GM18517 (cell line): ENCODE data around the gene IGLON5.

Experiments
- ATAC-seq: cut with Tn5 transposase; IDR thresholded peaks from one replicate; pipeline ENCODE4 v1.9.1; 2021; ENCODE audit warnings: mild to moderate bottlenecking, moderate library complexity; ENCODE audit not compliant: unreplicated experiment

The IGLON5 gene

DNA sequence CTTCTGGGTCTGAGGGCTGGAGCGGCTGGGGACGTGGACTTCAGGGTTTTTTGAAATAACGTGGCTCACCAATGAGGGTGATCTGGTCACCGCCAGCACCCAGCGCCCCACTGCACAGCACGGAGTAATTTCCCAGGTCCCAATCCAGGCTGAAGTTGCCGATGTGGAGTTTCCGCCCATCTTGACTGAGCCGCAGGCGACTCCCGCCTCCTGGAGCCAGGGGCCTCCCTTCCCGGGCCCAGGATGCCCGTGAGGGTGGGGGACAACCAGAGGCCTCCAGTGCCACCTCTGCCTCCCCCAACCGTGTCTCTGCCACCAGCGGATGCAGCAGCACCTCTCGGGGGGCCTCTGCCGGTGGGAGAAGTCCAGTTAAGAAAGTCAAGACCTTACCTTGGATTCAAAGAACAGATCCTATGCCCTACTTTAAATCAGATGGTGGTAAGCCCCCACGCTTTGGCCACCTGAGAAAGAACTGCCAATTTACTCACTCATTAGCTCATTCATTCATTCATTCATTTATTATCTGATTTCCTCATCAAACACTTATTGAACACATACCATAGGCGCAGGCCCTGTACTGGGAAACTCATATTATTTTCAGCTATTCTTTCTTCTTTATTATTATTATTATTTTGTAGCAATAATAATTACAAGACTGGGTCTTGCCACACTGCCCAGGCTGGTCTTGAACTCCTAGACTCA lies 26.6 kb downstream of the IGLON5 start:
- ATAC-seq = no peak

DNA sequence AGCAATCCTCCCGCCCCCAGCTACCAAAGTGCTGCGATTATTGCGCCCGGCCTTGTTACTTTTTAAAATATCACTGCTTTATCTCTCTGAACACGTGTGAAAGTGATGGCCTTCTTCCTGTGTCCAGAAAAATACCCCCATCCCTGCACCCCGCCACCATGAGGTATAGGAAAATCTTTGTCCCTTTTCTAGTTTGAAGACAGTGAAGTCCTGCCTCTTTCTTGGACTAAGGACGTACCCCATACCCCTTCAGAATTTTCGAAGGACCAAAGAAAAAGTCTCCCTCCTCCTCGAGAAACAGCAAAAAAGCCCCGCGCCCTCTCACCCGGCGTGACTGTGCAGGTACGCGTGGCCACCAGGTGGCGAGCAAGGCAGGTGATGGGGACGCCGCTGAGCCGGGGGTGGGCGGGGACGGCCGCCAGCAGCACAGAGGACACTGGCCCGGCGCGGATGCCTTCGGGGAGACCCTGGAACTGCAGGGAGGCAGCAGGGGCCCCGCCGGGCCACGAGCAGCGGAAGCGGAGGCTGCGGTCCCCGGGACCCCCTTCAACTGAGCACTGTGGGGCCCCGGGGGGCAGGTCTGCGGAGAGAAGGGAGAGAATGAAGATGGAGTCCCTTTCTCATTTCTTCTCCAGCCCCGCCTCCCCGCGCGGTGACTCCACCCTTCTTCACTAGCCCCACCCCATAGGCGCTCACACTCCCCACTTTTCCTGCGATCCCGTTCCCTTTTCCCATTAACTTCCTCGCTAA lies 27.3 kb downstream of the IGLON5 start:
- ATAC-seq = peak; percentile 51

DNA sequence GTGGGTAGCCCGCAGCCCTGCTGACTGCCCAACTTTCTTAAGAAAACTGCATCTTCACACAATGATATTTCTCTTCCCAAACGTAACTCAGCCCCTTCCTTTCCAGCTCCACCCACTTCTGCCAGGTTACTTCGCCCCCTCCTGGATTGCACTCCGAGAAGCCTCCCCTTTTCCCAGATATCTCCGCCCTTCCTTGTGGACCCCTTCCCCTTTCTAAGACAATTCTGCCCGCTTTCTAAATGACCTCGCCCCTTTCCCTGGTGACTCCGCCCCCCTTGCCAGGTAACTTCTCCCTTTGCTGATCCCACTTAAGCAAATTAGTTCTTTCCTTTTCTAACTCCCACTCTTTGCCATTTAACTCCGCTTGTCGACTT lies 27.9 kb downstream of the IGLON5 start:
- ATAC-seq = peak; percentile 12

DNA sequence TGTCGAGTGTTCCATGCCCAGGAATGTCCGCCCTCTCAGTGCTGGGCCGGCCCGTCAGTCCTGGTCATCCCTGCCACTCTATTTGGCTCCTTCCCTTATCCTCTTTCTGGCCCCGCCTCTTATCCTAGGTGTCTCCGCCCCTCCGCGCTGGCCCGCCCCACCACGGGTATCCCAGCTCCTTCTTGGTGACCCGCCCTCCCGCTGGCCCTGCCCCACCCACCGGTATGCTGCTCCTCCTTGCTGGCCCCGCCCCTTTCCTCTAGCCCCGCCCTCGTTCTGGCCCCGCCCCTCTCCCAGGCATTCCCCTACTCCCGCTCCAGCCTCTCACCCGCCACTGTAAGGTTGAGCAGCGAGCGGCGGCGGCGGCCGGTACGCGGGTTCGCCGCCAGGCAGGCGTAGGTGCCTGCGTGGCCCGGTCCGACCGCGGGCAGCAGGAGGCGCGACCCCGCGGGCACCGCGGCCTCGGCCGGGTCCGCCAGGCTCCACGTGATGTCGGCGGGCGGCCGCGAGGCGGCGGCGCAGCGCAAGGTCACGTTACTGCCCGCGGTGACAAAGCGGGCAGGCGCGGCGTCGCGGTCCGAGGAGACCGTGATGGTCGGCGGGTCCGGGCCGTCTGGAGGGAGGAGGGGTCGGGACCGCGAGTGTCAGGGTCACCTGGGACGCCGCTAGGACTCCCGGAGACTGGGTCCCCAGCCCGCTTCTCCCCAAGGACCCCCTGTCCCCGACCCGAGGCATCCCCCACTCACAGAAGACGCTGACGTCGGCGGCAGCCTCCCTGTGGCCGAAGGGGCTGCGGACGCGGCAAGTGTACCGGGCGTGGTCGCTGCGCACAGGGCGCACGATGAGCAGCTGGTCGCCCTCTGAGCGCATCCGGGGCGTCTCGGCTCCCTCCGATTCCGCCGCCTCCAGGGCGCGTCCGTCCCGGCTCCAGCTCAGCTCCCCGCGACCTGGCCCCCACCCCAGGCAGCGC lies 28.5 kb downstream of the IGLON5 start:
- ATAC-seq = peak; percentile 49

DNA sequence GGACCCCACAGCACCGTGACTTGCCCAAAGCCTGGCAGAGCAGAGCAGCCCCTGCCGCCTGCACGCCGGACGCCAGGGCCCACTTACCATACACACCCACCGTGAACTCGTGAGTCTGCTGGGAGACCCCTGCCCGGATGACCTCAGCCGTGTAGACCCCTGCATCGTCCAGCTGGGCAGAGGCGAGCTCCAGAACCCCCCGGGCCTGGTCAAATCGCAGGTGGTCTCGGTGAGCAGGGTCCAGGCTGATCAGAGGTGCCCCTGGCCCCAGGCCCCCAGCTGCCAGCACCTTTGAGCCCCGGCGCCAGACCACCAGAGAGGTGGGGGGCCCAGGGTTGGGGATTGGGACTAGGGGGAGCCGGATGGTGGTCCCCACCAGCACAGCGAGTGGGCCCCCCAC lies 29.6 kb downstream of the IGLON5 start:
- ATAC-seq = no peak

DNA sequence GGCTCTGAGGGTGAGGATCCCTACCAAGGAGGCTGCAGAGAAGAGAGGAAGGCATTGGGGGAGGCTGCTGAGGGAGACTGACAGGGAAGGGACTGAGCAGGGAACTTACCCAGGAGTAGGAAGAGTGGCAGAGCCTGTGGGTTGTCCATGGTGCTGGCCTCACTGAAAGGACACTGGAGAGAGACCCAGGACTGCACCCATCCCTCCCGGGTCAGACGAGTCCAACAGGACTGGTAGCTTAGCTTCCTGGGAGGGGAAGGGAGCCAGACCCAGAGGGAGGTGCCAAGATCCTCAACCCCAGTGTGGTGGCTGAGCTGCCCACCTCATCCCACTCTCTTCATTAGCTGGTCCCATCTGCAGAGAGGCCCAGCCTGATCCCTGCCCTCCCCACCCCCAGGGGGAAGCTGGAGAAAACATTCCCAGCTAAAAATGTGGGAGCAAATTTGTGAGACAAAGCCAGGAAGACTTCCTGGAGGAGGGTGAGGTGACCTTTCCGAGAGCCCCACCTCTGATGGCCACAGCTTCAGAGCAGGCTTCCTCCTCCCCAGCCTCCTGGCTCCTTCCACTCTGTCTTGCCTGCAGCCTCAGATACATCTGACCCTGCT lies 30.6 kb downstream of the IGLON5 start, which contains the start of gene VSIG10L:
Gene VSIG10L (minus strand): TSS at position 164 of the 605 bp plus-strand sequence. CDS start 15 bp downstream, at position 149.
- no peak for ATAC-seq

DNA sequence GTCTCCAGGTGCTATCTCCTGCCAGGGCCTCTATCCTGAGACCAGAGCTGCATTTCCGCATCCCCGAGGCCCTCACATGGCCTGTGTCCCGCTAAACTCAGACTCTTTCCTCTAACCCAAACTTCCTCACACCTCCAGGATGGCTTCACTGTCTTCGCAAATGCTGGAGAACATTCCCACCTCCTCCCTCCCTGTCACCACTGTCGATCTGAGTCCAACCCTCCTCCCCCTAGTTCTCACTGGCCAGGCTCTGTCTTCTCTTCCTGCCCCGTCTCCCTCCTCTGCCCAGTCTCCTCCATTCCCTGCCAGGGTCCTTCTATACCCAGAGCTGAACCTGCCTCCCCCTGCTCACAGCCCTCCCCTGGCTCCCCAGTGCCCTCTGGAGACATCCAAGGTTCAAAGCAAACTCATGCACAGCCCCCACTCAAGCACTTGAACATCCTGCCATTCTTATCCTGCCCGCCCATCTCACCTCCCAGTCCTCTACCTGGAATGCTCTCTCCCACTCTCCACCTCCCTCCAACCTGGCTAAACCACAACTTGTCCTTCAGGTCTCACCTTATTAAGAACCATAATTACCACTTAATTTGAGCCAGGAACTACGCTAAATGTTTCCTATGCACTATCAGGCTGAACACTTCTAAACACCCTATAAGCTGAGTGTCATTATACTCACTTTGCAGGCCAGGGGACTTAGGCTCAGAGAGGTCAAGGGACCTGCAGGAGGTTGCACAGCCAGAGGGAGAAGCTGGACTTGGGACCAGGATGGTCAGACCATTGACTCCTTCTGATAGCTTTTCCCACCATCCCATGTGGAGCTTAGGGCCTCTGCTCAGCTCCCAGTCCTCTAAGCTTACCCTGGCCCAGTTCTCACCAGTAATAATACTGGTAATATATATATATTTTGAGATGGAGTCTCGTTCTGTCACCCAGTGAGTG lies 31.5 kb downstream of the IGLON5 start:
- no peak for ATAC-seq

DNA sequence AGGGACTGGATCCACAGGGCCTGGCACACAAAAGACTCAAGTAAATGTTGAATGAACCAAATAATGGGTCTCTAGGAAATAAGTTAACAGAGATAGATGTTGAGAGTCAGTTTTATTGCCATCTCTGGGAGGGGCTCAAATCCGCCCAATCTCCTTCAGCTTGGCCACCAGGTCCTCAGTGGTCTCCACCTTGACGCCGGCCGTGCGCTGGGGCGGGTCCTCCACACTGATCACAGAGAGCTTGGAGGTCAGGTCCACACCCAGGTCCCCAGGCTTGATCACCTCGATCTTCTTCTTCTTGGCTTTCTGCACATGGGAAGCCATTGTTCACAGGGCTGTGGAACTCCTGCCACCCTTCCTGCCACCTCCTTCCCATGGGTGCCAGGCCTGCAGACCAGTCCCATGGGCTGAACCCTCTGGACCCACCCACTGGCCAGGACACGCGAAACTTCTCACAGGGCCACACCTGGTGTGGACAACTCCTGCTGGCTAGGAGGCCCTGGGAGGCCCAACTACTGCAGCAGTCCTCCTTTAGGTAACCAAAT lies 33.7 kb downstream of the IGLON5 start:
- ATAC-seq = no peak

DNA sequence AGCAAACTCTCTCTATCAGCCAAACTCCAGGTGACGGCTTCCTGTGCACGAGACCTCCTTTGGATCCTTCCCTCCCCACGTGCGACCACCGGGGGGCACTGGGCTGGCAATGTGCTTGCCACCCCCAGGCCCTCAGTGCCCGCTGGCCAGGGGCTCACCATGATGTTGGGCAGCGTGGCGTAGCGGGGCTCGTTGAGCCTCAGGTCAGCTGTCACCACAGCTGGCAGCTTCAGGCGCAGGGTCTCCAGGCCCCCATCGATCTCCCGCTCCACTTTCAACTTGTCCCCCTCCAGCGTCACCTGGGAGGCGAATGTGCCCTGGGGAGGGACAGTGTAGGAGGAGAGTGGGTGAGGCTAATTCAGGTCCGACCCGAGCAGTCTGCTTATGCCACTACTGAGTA lies 35.3 kb downstream of the IGLON5 start:
- no peak for ATAC-seq

DNA sequence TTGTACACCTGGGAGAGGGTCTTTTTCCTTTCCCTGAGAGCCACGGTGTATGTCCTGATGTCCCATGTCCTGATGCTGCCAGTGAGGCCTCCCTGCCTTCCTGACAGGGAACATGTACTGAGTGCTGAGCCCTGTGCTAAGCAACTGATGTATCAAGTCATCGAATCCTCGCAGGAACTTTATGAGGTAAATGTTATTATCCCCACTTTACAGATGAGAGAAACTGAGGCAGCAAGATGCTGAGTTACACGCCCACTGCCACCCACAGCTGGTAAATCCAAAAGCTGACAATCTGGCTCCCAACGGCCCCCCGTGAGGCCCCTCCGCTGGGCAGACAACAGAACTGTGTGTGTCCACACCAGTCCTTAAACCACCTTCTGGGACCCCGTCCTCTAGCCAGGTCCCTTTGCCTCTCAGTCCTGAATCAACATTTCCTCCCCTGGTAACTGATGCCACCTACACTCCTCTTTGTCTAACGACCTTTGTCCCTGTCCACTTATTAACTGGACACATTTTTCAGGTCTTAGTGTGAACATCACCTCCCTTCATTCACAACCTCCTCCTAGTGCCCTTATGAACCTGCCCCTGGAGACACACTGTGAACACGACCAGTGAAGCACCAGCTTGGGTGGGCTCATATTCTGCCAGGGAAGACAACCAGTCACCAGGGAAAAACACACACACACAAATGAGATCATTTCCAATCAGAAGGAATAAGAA lies 35.9 kb downstream of the IGLON5 start:
- ATAC-seq = no peak

DNA sequence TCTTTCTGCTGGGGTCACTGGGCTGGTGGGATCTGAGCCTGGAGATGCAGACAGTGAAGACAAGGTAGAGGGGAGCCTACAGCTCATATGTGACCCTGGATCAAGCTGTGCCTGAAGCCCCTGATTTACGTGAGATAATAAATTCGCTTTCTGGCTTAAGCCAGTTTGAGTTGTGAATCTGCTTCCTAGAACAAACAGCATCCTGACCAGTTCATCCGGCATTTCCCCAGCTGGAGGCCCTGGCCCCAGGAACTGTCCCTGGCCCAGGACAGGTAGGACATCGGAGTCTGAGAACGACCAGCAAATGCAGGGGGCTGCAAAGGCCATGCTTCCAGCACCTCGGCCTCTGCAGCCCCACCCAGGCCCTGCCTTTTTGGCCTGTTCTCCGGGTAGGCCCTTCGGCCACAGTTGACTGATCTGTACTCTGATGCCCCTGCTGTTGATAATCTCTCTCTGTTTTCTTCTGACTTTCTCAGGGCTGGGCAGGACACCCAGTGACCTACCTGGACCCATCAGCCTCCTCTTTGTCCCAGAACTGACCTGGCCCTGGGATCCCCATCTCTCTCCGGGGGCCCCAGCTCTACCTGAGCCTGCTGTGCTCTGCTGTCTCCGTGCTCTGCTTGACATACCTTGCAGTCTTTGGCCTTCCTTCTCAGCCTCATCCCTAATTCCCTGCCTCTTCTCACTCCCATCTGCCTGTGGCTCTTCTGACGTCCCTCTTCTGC lies 40.0 kb downstream of the IGLON5 start:
- ATAC-seq = no peak

DNA sequence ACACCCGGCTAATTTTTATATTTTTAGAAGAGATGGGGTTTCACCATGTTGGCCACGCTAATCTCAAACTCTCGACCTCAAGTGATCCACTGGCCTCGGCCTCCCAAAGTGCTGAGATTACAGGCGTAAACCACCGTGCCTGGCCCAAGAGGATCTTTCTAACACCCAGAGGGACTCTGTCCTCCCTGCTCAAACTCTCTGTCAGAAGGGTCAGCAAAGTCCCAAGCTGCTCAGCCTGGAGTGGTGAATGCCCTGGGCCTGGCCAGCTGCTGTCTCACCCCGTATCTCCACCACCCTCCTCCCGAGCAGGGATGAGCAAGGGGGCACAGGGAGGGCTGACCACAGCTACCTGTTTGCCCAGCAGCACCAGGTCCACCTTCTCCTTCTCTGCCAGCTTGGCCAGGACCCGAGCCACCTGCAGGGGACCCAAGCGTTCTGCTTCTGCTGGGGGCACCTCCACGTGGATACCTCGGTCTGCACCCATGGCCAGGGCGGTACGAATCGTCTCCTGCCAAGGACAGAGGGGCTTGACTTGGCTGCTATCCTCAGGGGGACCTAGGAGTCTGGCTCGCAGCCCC lies 41.4 kb downstream of the IGLON5 start:
- no peak for ATAC-seq

DNA sequence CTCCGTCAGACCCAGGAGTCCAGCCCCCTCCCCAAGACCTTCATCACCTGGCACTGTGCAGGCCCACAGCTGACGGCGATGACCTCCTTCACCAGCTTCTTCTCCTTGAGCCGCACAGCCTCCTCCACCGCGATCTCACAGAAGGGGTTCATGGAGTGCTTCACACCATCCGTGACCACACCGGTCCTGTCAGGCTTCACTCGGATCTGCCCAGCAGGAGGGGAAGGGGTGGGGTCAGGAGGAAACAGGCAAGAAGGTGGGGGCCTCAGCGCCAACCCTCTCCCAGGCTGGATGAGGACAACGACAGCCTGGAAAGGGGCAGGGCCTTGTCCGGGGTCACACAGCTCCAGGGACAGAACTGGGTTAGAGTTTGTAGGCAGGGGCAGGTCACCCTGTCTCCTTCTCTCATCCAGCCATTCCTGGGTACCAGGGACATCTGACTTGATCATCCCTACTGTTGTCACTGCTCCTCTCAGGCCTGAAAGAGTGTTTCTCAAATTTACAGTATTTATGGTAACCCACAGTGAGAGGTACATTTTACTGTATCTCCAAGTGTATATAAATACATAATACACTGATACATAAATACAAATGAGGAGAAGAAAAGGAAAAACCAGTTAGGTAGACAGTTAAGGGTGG lies 42.8 kb downstream of the IGLON5 start:
- no peak for ATAC-seq

DNA sequence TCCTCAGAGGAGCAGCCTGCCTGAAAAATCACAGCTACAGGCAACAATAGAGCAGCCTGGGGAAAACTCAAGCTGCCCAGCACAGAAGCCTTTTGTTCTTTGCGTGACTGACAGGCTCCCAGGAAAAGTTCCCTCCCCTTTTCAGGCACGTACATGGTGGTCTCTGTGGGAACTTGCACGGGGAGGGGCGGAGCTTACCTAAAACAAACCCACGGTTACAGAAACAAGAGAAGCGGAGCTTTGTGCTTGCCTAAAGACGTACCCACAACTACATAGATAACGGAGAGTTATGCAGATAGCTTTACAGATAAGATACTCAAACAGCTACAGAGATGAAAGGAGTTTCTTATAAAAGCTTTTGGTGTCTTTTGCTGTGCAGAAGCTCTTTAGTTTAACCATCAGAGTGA lies 43.3 kb downstream of the IGLON5 start:
- no peak for ATAC-seq

DNA sequence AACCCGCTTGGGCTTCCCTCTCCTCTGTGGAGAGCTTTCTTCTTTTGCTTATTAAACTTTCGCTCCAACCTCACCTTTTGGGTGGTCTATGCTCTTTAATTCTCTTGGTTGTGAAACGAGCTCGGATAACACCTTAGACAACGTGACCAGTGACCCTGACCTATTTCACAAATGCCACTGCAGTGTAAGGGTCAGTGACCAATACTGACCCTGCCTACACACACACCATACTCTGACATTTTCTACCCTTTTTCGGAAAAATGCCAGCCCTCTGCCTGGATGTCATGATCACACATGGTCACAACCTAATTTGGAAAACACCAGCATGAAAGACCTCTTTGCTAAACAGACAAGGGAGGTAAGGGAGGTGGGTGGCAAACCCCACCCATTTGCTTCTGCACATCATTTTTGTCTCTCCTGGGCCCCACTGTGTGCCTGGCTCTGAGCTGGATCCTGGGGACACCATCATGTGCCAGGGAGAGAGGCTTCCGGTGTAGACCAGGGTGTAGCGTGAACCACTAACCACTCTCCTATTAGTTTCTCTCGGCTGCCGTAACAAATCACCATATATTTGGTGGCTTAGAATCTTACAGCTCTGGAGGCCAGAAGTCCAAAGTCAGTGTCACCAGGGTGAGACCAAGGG lies 44.8 kb downstream of the IGLON5 start:
- no peak for ATAC-seq

DNA sequence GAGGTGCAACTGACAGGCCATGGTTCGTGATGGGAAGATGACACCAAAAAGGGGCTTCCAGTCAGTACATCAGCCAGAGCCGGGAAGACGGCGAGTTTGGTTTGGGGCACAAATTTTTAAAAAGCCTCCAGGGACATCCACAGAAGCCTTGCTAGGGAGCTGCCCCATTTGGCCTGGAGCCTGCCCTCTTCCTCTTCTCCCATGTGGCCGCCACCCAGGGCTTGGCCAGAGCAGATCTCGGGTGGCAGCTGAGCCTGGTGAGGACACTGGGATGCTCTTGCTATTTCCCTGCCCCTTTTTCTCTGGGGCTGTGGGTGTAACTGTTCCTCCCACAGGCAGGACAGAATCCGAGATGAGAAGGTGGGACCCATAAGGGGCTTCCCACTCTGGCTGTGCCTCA lies 46.5 kb downstream of the IGLON5 start:
- ATAC-seq = no peak

DNA sequence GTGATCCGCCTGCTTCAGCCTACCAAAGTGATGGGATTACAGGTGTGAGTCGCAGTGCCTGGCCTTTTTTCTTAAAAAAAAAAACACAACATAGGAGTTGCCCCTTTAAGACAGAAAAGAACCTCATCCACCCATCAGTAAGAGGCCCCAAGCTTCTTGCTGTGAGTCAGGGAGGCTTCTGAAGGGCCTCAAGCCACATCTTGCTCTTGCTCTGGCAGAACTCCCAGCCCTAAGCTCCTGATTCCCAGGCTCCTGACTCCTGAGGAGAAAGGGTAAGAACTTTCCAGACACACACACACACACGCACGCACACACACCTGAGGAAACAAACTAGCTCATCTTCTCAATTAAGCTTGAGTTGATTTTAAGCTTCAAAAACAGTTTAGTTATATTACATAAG lies 47.9 kb downstream of the IGLON5 start:
- ATAC-seq = no peak
